ENCODE data around the gene B3GNT8.
"Not testable (repeated sequence)": the region's sequence is repeated elsewhere in the genome, so short reads cannot be mapped to it uniquely, and the experiment has no call there.

B3GNT8 gene

DNA sequence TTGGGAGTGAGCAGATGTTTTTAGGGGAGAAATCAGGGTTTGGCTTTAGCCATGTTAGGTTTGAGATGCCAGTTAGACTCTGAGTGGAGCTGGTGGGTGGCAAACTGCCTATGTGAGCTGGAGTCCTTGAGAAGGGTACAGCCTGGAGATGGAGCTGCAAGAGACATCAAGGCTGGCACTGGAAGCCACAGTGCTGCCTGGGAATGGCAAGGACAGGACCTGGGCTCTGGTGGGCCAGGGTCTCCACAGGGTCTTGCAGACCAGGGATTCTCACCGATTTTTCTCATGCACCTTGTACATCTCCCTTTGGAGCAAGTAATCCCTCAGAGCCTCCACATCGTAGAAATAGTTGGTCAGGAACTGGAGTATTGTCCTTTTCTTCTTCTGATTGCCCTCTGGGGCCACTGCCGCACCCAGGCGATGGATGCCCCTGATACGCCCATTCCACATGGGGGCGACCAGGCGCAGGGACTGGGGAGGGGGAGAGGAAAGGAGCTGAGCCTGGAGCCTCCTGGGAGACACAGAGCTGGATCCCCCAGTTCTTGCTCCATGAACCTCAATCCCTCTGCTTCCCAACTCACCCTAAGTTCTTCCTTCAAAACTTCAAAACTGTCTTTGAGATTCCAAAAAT is 10.9 kb upstream of the B3GNT8 start:
- in situ Hi-C loops (cut with MboI; ENCODE audit: low sequenced_read_pairs) = no loop called here

DNA sequence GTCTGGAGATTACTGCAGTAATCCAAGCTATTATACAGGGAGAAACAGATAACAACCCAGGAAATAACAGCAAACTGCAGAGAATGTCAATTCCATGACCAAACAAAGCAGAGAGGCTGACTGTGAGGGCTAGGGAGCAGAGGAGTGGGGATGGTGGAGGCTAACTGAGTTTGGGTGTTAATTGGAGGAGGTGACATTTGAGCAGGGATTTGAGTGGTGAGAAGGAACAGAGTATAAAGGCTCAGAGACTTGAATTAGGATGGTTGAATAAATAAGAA is 9.4 kb upstream of the B3GNT8 start:
- in situ Hi-C loops (cut with MboI; ENCODE audit: low sequenced_read_pairs) = no loop called here

GRCh38 chr19:41435936-41436673 is 8.9 kb upstream of the B3GNT8 start:
- in situ Hi-C loops (cut with MboI; ENCODE audit: low sequenced_read_pairs) = no loop called here

DNA sequence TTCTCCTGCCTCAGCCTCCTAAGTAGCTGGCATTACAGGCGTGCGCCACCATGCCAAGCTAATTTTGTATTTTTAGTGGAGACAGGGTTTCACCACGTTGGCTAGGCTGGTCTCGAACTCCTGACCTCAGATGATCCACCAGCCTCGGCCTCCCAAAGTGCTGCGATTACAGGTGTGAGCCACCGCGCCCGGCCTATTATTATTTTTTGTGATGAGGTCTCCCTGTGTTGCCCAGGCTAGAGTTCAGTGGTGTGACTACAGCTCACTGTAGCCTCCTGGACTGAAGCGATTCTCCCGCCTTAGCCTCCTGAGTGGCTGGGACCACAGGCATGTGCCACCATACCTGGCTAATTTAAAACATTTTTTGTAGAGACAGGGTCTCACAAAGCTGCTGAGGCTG is 8.2 kb upstream of the B3GNT8 start:
- in situ Hi-C loops (cut with MboI; ENCODE audit: low sequenced_read_pairs) = not testable (repeated sequence)

- in situ Hi-C loops (cut with MboI; ENCODE audit: low sequenced_read_pairs) = no loop called here
These were observed 7.3 kb upstream of the B3GNT8 start for GRCh38 chr19:41434450-41434849.

DNA sequence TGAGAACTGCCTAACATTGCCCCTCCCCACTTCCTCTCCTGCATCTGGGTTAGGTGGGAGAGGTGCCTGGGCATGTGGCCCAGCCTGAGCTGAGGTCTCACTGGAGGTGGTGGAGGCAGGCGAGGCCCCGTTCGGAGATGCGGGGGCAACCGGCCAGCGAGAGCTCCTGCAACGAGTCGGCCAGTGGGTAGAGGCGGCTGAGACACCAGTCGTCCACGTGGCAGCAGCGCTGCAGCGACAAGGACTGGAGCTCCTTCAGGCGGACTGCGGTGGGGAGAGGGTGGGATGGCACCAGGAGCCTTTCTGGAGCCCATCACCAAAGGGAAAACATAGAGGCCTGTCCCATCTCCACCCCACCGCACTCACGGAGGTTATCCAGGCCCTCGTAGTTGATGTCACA is 6.0 kb upstream of the B3GNT8 start:
- in situ Hi-C loops (cut with MboI; ENCODE audit: low sequenced_read_pairs) = no loop called here

GRCh38 chr19:41431426-41432386 is 4.5 kb upstream of the B3GNT8 start:
- in situ Hi-C loops (cut with MboI; ENCODE audit: low sequenced_read_pairs) = no loop called here

- in situ Hi-C loops (cut with MboI; ENCODE audit: low sequenced_read_pairs) = no loop called here
These were observed 3.7 kb upstream of the B3GNT8 start for GRCh38 chr19:41430922-41431321.

GRCh38 chr19:41428481-41428859 is 1.3 kb upstream of the B3GNT8 start:
- in situ Hi-C loops (cut with MboI; ENCODE audit: low sequenced_read_pairs) = no loop called here

GRCh38 chr19:41427647-41428480 is 690 bp upstream of the B3GNT8 start:
- in situ Hi-C loops (cut with MboI; ENCODE audit: low sequenced_read_pairs) = no loop called here

DNA sequence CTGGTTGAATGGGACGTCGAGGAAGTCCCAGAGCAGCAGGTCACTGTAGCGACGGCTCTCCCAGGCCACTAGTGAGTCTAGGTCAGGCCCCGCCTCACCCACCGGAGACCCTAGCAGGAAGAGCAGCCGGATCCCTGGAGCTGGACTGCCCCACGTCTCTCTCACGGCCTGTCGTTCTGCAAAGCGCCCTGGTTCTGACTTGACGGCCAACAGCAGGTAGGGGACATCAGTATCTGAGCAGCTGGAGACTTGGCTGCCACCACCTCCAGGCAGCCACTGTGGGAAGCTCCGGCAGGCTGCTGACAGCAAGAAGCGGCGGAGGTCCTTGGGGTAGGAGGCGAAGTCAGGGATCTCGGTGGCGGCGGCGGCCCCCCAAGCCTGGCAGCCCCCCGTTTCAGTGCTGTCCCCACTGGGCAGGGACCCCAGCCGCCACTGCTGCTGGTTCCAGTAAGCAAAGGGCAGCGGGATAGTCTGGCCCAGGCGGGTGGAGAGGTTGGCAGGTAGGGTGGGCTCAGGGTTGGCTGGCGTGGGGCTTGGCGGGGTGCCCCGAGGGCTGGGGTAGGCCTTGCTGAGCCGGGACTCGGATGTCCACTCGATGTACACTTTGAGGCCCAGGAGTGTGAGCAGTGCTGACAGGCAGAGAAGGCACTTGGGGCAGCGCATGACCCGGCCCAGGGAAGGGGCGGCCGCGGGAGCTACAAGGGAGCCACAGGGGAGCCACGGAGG is 895 bp downstream of the B3GNT8 start:
- in situ Hi-C loops (cut with MboI; ENCODE audit: low sequenced_read_pairs) = no loop called here

GRCh38 chr19:41425174-41426115 is 1.7 kb downstream of the B3GNT8 start:
- in situ Hi-C loops (cut with MboI; ENCODE audit: low sequenced_read_pairs) = no loop called here

DNA sequence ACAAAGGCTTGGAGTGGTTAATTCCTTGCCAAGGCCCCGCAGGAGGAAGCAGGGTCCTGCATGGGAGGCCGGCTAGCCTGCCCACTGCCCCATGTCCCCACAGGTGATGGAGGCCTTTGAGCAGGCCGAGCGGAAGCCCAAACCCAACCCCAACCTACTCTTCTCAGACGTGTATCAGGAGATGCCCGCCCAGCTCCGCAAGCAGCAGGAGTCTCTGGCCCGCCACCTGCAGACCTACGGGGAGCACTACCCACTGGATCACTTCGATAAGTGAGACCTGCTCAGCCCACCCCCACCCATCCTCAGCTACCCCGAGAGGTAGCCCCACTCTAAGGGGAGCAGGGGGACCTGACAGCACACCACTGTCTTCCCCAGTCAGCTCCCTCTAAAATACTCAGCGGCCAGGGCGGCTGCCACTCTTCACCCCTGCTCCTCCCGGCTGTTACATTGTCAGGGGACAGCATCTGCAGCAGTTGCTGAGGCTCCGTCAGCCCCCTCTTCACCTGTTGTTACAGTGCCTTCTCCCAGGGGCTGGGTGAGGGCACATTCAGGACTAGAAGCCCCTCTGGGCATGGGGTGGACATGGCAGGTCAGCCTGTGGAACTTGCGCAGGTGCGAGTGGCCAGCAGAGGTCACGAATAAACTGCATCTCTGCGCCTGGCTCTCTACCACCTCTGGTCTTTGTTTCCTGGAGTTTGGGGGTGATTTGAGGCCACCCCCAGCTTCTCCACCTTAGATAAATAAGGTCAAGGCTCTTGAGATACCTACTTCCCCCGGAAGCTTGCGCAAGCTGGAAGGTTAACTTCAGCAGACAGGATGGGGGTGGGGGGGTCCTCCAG is 2.6 kb downstream of the B3GNT8 start:
- in situ Hi-C loops (cut with MboI; ENCODE audit: low sequenced_read_pairs) = no loop called here

GRCh38 chr19:41422955-41423354 is 4.2 kb downstream of the B3GNT8 start:
- in situ Hi-C loops (cut with MboI; ENCODE audit: low sequenced_read_pairs) = no loop called here

- in situ Hi-C loops (cut with MboI; ENCODE audit: low sequenced_read_pairs) = no loop called here
These were observed 4.7 kb downstream of the B3GNT8 start for GRCh38 chr19:41422456-41422855.

DNA sequence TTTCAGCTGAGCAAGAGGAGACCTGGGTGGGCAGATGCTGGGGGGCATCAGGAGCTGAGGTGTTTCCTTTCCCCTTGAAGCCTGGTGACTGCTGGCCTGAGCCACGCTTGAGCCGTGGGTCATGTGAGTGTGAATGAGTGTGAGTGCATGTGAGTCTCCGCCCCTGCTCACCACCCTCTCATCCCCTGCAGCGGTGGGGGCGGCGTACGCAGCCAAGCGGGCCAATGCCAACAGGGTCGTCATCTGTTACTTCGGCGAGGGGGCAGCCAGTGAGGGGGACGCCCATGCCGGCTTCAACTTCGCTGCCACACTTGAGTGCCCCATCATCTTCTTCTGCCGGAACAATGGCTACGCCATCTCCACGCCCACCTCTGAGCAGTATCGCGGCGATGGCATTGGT is 5.2 kb downstream of the B3GNT8 start:
- in situ Hi-C loops (cut with MboI; ENCODE audit: low sequenced_read_pairs) = no loop called here

GRCh38 chr19:41421314-41421713 is 5.9 kb downstream of the B3GNT8 start:
- in situ Hi-C loops (cut with MboI; ENCODE audit: low sequenced_read_pairs) = no loop called here

DNA sequence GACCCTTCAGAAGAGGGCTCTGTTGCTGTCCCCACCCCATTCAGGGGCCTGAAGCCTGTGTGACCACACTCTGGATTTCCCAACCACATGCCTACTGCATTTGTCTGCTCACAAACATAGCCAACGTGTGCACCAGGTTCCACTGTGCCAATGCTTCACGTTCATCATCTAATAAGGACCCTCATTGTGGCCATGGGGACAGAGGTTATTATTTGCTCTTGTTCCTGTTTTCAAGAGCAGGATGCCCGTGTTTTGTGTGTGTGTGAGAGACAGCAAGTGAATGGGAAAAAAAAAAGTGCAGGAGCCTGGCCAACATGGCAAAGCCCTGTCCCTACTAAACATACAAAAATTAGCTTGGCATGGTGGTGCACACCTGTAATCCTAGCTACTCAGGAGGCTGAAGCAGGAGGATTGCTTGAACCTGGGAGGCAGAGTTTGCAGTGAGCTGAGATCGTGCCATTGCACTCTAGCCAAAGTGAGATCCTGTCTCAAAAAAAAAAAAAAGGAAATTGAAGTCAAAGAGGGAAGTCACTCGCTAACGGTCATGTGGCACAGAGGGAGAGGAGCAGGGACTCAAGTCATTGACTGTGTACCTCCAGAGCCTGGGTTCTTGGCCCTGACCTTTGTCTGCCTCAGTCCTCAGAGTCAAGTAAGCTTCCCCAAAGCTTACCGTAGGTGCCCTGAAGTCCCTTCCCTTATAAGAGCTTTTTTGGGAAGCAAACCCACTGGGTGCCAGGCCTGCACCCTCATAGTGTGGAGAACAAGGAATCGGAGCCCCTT is 6.9 kb downstream of the B3GNT8 start:
- in situ Hi-C loops (cut with MboI; ENCODE audit: low sequenced_read_pairs) = no loop called here

All from HL-60/S4 treated with phorbol 12-myristate 13-acetate at 8.2 ng/mL for 4 days and 3 days (cell line).